ENCODE measurements around the gene TBXA2R. TPM values are rescaled to one million over a fixed set of nuclear protein-coding genes. Genes with fewer than 3 reads are reported as not detected.

The TBXA2R gene
- total and polyA plus RNA-seq, 2 experiments from 2014 or later, result 0.42 to 0.73 TPM

DNA sequence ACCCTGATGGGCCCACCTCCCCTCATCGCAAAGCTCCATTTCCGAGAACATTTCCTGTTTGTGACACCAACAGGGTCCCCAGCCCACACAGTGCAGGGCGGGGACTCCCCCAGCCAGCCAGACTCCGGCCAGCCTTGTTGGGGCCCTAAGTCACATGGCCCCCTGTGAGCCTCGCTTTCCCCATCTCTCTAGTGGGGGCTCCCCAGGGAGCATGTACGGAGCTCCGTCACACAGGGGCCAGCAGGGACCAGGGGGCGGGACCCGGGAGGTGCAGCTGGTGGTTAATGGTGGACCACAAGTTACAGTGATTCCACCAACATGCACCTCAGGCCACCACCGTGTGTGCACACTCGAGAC lies 1.7 kb downstream of the TBXA2R start (continued):
- TF ChIP-seq, protein P1, sequence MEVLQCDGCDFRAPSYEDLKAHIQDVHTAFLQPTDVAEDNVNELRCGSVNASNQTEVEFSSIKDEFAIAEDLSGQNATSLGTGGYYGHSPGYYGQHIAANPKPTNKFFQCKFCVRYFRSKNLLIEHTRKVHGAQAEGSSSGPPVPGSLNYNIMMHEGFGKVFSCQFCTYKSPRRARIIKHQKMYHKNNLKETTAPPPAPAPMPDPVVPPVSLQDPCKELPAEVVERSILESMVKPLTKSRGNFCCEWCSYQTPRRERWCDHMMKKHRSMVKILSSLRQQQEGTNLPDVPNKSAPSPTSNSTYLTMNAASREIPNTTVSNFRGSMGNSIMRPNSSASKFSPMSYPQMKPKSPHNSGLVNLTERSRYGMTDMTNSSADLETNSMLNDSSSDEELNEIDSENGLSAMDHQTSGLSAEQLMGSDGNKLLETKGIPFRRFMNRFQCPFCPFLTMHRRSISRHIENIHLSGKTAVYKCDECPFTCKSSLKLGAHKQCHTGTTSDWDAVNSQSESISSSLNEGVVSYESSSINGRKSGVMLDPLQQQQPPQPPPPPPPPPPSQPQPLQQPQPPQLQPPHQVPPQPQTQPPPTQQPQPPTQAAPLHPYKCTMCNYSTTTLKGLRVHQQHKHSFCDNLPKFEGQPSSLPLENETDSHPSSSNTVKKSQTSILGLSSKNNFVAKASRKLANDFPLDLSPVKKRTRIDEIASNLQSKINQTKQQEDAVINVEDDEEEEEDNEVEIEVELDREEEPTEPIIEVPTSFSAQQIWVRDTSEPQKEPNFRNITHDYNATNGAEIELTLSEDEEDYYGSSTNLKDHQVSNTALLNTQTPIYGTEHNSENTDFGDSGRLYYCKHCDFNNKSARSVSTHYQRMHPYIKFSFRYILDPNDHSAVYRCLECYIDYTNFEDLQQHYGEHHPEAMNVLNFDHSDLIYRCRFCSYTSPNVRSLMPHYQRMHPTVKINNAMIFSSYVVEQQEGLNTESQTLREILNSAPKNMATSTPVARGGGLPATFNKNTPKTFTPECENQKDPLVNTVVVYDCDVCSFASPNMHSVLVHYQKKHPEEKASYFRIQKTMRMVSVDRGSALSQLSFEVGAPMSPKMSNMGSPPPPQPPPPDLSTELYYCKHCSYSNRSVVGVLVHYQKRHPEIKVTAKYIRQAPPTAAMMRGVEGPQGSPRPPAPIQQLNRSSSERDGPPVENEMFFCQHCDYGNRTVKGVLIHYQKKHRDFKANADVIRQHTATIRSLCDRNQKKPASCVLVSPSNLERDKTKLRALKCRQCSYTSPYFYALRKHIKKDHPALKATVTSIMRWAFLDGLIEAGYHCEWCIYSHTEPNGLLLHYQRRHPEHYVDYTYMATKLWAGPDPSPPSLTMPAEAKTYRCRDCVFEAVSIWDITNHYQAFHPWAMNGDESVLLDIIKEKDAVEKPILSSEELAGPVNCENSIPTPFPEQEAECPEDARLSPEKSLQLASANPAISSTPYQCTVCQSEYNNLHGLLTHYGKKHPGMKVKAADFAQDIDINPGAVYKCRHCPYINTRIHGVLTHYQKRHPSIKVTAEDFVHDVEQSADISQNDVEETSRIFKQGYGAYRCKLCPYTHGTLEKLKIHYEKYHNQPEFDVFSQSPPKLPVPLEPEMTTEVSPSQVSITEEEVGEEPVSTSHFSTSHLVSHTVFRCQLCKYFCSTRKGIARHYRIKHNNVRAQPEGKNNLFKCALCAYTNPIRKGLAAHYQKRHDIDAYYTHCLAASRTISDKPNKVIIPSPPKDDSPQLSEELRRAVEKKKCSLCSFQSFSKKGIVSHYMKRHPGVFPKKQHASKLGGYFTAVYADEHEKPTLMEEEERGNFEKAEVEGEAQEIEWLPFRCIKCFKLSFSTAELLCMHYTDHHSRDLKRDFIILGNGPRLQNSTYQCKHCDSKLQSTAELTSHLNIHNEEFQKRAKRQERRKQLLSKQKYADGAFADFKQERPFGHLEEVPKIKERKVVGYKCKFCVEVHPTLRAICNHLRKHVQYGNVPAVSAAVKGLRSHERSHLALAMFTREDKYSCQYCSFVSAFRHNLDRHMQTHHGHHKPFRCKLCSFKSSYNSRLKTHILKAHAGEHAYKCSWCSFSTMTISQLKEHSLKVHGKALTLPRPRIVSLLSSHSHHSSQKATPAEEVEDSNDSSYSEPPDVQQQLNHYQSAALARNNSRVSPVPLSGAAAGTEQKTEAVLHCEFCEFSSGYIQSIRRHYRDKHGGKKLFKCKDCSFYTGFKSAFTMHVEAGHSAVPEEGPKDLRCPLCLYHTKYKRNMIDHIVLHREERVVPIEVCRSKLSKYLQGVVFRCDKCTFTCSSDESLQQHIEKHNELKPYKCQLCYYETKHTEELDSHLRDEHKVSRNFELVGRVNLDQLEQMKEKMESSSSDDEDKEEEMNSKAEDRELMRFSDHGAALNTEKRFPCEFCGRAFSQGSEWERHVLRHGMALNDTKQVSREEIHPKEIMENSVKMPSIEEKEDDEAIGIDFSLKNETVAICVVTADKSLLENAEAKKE (CRISPR knock-in tag; IDR thresholded peaks at IDR 0.05), result no peak
- TF ChIP-seq CREB1 (CRISPR knock-in tag; IDR thresholded peaks at IDR 0.05; ENCODE audit: low read depth), result no peak
- TF ChIP-seq ZNF114 (CRISPR knock-in tag; IDR thresholded peaks at IDR 0.05), result no peak
- TF ChIP-seq EZH2 (IDR thresholded peaks at IDR 0.05; ENCODE audit: low read depth, unreplicated experiment), result no peak
- no peak for TF ChIP-seq STAT1 (IDR thresholded peaks at IDR 0.05; ENCODE audit: unreplicated experiment)
- no peak for TF ChIP-seq ZNF331 (CRISPR knock-in tag; IDR thresholded peaks at IDR 0.05; ENCODE audit: low read depth)
- TF ChIP-seq POLR2AphosphoS5 (IDR thresholded peaks at IDR 0.05; ENCODE audit: low read depth), result no peak

DNA sequence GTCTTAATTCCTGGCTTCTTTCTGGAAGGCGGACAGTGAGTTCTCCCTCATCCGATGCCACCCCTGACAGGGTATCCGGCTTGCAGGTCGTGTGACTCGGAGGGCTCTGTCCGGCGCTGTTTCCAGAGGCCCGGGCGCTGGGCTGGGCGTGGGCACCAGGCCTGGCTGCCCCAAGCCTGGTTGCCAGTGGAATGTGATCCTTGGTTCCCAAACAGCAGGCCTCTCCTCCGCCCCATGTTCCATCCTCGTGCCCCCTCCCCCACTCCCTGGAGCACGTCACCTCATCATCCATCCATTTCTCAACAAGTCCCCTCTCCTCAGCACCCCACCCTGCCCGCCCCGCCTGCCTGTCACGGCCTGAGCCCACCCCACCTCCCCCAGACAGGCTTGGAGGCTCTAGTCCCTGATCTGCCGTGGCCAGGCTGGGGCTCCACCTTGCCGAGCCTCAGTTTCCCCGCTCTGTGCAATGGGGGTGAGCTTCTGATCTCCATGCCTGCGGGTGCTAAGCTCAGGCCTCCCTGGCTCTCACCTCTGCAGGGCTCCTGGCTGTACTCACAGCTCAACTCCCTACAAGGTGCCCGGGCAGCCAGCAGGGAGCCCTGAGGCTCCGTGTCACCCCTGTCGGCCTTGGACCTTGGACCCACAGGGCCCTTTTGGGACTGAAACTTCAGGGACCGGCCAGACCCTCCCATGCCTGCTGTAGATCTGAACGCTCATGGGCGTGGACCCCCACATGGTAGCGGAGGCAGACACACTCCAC lies 2.3 kb downstream of the TBXA2R start:
- no peaks in the 10 kb centered on the region for H3K9me3 Mint-ChIP-seq
- Histone ChIP-seq H2AFZ (no peak overlapping the region), H3F3A (replicated peaks; ENCODE audit: low read depth) (peaks cover 4% of the 10 kb centered on the region; the same call in 1 of the 2 replicates), H3K79me2 (replicated peaks; ENCODE audit: insufficient read depth) (no peaks in the 10 kb centered on the region), H3K4me2 (no peak overlapping the region), H3K27me3 (ENCODE audit: insufficient read depth) (peaks cover 11% of the 10 kb centered on the region), H3K36me3 (ENCODE audit: insufficient read depth) (no peaks in the 10 kb centered on the region), H3K4me3 (no peak overlapping the region), H4K20me1 (replicated peaks; ENCODE audit: insufficient read depth) (no peaks in the 10 kb centered on the region), H3K27ac (ENCODE audit: low read depth) (no peak overlapping the region), H3K9me2 (ENCODE audit: insufficient read depth) (no peaks in the 10 kb centered on the region), H3K4me1 (ENCODE audit: insufficient read depth) (peaks cover 10% of the 10 kb centered on the region)
- no peak overlapping the region for H3K27ac Mint-ChIP-seq
- no peaks in the 10 kb centered on the region for H3K36me3 Mint-ChIP-seq (ENCODE audit: low read depth)
- DNase-seq (ENCODE audit: low spot score), result no peak
- H3K4me1 Mint-ChIP-seq, result peaks cover 11% of the 10 kb centered on the region
- no peak for ATAC-seq
- H3K4me3 Mint-ChIP-seq, result no peak overlapping the region
- peaks cover 12% of the 10 kb centered on the region for H3K27me3 Mint-ChIP-seq (ENCODE audit: insufficient read depth, low read depth, poor library complexity)
- TF ChIP-seq, protein P2, sequence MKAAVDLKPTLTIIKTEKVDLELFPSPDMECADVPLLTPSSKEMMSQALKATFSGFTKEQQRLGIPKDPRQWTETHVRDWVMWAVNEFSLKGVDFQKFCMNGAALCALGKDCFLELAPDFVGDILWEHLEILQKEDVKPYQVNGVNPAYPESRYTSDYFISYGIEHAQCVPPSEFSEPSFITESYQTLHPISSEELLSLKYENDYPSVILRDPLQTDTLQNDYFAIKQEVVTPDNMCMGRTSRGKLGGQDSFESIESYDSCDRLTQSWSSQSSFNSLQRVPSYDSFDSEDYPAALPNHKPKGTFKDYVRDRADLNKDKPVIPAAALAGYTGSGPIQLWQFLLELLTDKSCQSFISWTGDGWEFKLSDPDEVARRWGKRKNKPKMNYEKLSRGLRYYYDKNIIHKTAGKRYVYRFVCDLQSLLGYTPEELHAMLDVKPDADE (IDR thresholded peaks at IDR 0.05), result no peak
- TF ChIP-seq EZH2 (IDR thresholded peaks at IDR 0.05; ENCODE audit: low read depth, unreplicated experiment) (no peak), STAT1 (IDR thresholded peaks at IDR 0.05; ENCODE audit: unreplicated experiment) (no peak), ZNF331 (CRISPR knock-in tag; IDR thresholded peaks at IDR 0.05; ENCODE audit: low read depth) (no peak), CREB1 (CRISPR knock-in tag; IDR thresholded peaks at IDR 0.05; ENCODE audit: low read depth) (no peak), JUNB (IDR thresholded peaks at IDR 0.05; ENCODE audit: unreplicated experiment) (no peak), POLR2AphosphoS5 (IDR thresholded peaks at IDR 0.05; ENCODE audit: low read depth) (no peak), ZNF114 (CRISPR knock-in tag; IDR thresholded peaks at IDR 0.05) (no peak)
- TF ChIP-seq, protein P3, sequence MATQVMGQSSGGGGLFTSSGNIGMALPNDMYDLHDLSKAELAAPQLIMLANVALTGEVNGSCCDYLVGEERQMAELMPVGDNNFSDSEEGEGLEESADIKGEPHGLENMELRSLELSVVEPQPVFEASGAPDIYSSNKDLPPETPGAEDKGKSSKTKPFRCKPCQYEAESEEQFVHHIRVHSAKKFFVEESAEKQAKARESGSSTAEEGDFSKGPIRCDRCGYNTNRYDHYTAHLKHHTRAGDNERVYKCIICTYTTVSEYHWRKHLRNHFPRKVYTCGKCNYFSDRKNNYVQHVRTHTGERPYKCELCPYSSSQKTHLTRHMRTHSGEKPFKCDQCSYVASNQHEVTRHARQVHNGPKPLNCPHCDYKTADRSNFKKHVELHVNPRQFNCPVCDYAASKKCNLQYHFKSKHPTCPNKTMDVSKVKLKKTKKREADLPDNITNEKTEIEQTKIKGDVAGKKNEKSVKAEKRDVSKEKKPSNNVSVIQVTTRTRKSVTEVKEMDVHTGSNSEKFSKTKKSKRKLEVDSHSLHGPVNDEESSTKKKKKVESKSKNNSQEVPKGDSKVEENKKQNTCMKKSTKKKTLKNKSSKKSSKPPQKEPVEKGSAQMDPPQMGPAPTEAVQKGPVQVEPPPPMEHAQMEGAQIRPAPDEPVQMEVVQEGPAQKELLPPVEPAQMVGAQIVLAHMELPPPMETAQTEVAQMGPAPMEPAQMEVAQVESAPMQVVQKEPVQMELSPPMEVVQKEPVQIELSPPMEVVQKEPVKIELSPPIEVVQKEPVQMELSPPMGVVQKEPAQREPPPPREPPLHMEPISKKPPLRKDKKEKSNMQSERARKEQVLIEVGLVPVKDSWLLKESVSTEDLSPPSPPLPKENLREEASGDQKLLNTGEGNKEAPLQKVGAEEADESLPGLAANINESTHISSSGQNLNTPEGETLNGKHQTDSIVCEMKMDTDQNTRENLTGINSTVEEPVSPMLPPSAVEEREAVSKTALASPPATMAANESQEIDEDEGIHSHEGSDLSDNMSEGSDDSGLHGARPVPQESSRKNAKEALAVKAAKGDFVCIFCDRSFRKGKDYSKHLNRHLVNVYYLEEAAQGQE (IDR thresholded peaks at IDR 0.05; ENCODE audit: unreplicated experiment), result no peak
- TF ChIP-seq, protein P4, sequence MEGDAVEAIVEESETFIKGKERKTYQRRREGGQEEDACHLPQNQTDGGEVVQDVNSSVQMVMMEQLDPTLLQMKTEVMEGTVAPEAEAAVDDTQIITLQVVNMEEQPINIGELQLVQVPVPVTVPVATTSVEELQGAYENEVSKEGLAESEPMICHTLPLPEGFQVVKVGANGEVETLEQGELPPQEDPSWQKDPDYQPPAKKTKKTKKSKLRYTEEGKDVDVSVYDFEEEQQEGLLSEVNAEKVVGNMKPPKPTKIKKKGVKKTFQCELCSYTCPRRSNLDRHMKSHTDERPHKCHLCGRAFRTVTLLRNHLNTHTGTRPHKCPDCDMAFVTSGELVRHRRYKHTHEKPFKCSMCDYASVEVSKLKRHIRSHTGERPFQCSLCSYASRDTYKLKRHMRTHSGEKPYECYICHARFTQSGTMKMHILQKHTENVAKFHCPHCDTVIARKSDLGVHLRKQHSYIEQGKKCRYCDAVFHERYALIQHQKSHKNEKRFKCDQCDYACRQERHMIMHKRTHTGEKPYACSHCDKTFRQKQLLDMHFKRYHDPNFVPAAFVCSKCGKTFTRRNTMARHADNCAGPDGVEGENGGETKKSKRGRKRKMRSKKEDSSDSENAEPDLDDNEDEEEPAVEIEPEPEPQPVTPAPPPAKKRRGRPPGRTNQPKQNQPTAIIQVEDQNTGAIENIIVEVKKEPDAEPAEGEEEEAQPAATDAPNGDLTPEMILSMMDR (conservative IDR thresholded peaks at IDR 0.05; ENCODE audit: low read depth in 2 of 2), result no peak

Measured in GM23338 (cell line).